ENCODE measurements around the gene CDT1.

GRCh38 chr16:88758227-88758943, 45.2 kb upstream of the CDT1 start:
- TF ChIP-seq EP300 (IDR thresholded peaks at IDR 0.05) (no peak), CTCF (IDR thresholded peaks at IDR 0.05) (no peak)

Data from tibial nerve (tissue), 4 donors.